ENCODE results near the gene SNX24. TPM values are rescaled to one million over a fixed set of nuclear protein-coding genes. Genes with fewer than 3 reads are reported as not detected.

SNX24 gene
- total and polyA plus RNA-seq, 2 experiments from 2014 or later: 18.0 to 27.5 TPM

GRCh38 chr5:122971333-122971732 is 125.9 kb downstream of the SNX24 start (continued):
- TF ChIP-seq ZNF462 (CRISPR knock-in tag; IDR thresholded peaks at IDR 0.05) (no peak), POLR2AphosphoS5 (IDR thresholded peaks at IDR 0.05; ENCODE audit: low read depth) (no peak), JUNB (IDR thresholded peaks at IDR 0.05; ENCODE audit: unreplicated experiment) (no peak), NANOG (IDR thresholded peaks at IDR 0.05; ENCODE audit: borderline replicate concordance) (no peak)

- no peak overlapping the region for H3K4me3 ChIP-seq
- H3K4me2 ChIP-seq: no peak overlapping the region
- H3K36me3 ChIP-seq (ENCODE audit: insufficient read depth): no peaks in the 10 kb centered on the region
- no peak overlapping the region for H2AFZ ChIP-seq
- H3K4me3 Mint-ChIP-seq: no peak overlapping the region
- no peaks in the 10 kb centered on the region for H3K9me2 ChIP-seq (ENCODE audit: insufficient read depth)
- no peaks in the 10 kb centered on the region for H3K4me1 ChIP-seq (ENCODE audit: insufficient read depth)
- H3K79me2 ChIP-seq (replicated peaks; ENCODE audit: insufficient read depth): no peaks in the 10 kb centered on the region
- H4K20me1 ChIP-seq (replicated peaks; ENCODE audit: insufficient read depth): no peaks in the 10 kb centered on the region
- H3K27ac ChIP-seq (ENCODE audit: low read depth): no peak overlapping the region
- H3K27me3 ChIP-seq (ENCODE audit: insufficient read depth): no peaks in the 10 kb centered on the region
- no peaks in the 10 kb centered on the region for H3K4me1 Mint-ChIP-seq
- no peaks in the 10 kb centered on the region for H3K9me3 Mint-ChIP-seq
- ATAC-seq (no peak), DNase-seq (ENCODE audit: low spot score) (no peak)
- H3K27me3 Mint-ChIP-seq (ENCODE audit: insufficient read depth, low read depth, poor library complexity): no peaks in the 10 kb centered on the region
- H3K36me3 Mint-ChIP-seq (ENCODE audit: low read depth): no peaks in the 10 kb centered on the region
- H3K27ac Mint-ChIP-seq: no peak overlapping the region
- H3F3A ChIP-seq (replicated peaks; ENCODE audit: low read depth): no peaks in the 10 kb centered on the region
- no peak for TF ChIP-seq POLR2AphosphoS5 (IDR thresholded peaks at IDR 0.05; ENCODE audit: low read depth)
- TF ChIP-seq NANOG (IDR thresholded peaks at IDR 0.05; ENCODE audit: borderline replicate concordance): no peak
- TF ChIP-seq ETS1 (IDR thresholded peaks at IDR 0.05): no peak
- no peak for TF ChIP-seq ZNF462 (CRISPR knock-in tag; IDR thresholded peaks at IDR 0.05)
- TF ChIP-seq STAT1 (IDR thresholded peaks at IDR 0.05; ENCODE audit: unreplicated experiment): no peak
- TF ChIP-seq JUNB (IDR thresholded peaks at IDR 0.05; ENCODE audit: unreplicated experiment): no peak
- TF ChIP-seq ZNF331 (CRISPR knock-in tag; IDR thresholded peaks at IDR 0.05; ENCODE audit: low read depth): no peak
- TF ChIP-seq EZH2 (IDR thresholded peaks at IDR 0.05; ENCODE audit: low read depth, unreplicated experiment): no peak
- TF ChIP-seq CREB1 (CRISPR knock-in tag; IDR thresholded peaks at IDR 0.05; ENCODE audit: low read depth): no peak
These were observed 127.5 kb downstream of the SNX24 start for GRCh38 chr5:122972877-122973276.

All from GM23338 (cell line).